Natural killer cell (primary cell): ENCODE results near the gene NDRG3. TPM values are rescaled to one million over a fixed set of nuclear protein-coding genes. Genes with fewer than 3 reads are reported as not detected.

Experiments
- ATAC-seq, 3 donors: fragments of 150-1000 bp in 2 of 3; fragments of 200-7000 bp in 1 of 3; cut with Tn5 transposase; 1 replicate in 1 of 3; 2 replicates in 2 of 3; pipeline ENCODE4 v1.10.0; 2021; ENCODE audit warnings: mild to moderate bottlenecking in 2 of 3, moderate library complexity in 2 of 3
- DNase-seq, 2 donors: peaks; one replicate each; pipeline versions ENCODE4 v3.0.0 to v3.0.0-alpha.2; 2013 to 2021; ENCODE audit warnings: mixed read lengths in 1 of 2
- H3K27ac ChIP-seq: one replicate; pipeline ENCODE4 v1.5.1; 2013; ENCODE audit warnings: mild to moderate bottlenecking, low read length
- H3K27me3 ChIP-seq: one replicate; pipeline ENCODE4 v1.6.1; 2013; ENCODE audit warnings: low read length; ENCODE audit not compliant: control insufficient read depth, insufficient read depth
- H3K36me3 ChIP-seq: one replicate; pipeline ENCODE4 v1.6.1; 2013; ENCODE audit warnings: low read length; ENCODE audit not compliant: control insufficient read depth, insufficient read depth
- H3K4me1 ChIP-seq: one replicate; pipeline ENCODE4 v1.6.1; 2013; ENCODE audit warnings: low read length; ENCODE audit not compliant: control insufficient read depth, insufficient read depth
- H3K4me3 ChIP-seq: one replicate; pipeline ENCODE4 v1.5.1; 2013; ENCODE audit warnings: low read length
- H3K9me3 ChIP-seq: one replicate; pipeline ENCODE4 v1.6.1; 2013; ENCODE audit warnings: low read length; ENCODE audit not compliant: control insufficient read depth, insufficient read depth
- H3K27ac Mint-ChIP-seq, 2 donors: one replicate each; pipeline ENCODE4 v1.8.0; 2022; ENCODE audit warnings: mild to moderate bottlenecking in 2 of 2, mixed read lengths in 2 of 2, moderate library complexity in 1 of 2
- H3K27me3 Mint-ChIP-seq, 2 donors: one replicate each; pipeline ENCODE4 v1.8.0; 2022; ENCODE audit warnings: low read depth in 2 of 2, mixed read lengths in 2 of 2
- H3K36me3 Mint-ChIP-seq: one replicate; pipeline ENCODE4 v1.8.0; 2022; ENCODE audit warnings: mixed read lengths
- H3K4me1 Mint-ChIP-seq, 2 donors: one replicate each; pipeline ENCODE4 v1.8.0; 2022; ENCODE audit warnings: mixed read lengths in 2 of 2
- H3K4me3 Mint-ChIP-seq: one replicate; pipeline ENCODE4 v1.8.0; 2022; ENCODE audit warnings: mild to moderate bottlenecking, moderate library complexity, mixed read lengths
- H3K9me3 Mint-ChIP-seq, 2 donors: one replicate each; pipeline ENCODE4 v1.8.0; 2022; ENCODE audit warnings: mixed read lengths in 2 of 2
- WGBS: methylation state at CpG from one replicate; pipeline ENCODE4 v1.1.7; 2013; ENCODE audit warnings: missing lambda C conversion rate; ENCODE audit not compliant: insufficient coverage; 5-methylcytosine and 5-hydroxymethylcytosine counted together
- intact Hi-C: fragments of 100-400 bp; cut with micrococcal nuclease; formaldehyde crosslinking; loops from one replicate; pipeline ENCODE4 v1.14.2; 2022
- total RNA-seq, 4 donors: library from RNA; stranded (reverse); fragments of 120-200 nt in 1 of 4; gene quantifications; one replicate each; pipeline versions ENCODE4 v1.2.3 to v1.2.4, GENCODE V29; 2013 to 2022
- TF ChIP-seq, protein P1 (sequence below): fragments of 200-600 bp; IDR thresholded peaks from one replicate; pipeline ENCODE4 v1.8.0; 2022; ENCODE audit warnings: antibody characterized with exemption

NDRG3 gene
- total RNA-seq, 3 donors from 2014 or later (not counting 1 experiment from before 2014, with no cell fraction given): 27.1 to 30.3 (median 28.3) TPM

- Histone ChIP-seq H3K4me3 (no peak overlapping the region), H3K4me1 (peaks cover 9% of the 10 kb centered on the region), H3K27ac (no peak overlapping the region), H3K36me3 (peaks cover 6% of the 10 kb centered on the region), H3K27me3 (no peaks in the 10 kb centered on the region), H3K9me3 (no peaks in the 10 kb centered on the region)
- no peak for DNase-seq
- Mint-ChIP-seq H3K4me3 (no peak overlapping the region), H3K4me1 (peaks cover 6% of the 10 kb centered on the region in 2 donors), H3K27me3 (no peaks in the 10 kb centered on the region), H3K36me3 (no peaks in the 10 kb centered on the region), H3K27ac (peak overlapping the region; percentile 79 to 81), H3K9me3 (no peaks in the 10 kb centered on the region)
- no CpG with 5 or more reads among the region's 1 CpG for WGBS
- TF ChIP-seq, protein P1, sequence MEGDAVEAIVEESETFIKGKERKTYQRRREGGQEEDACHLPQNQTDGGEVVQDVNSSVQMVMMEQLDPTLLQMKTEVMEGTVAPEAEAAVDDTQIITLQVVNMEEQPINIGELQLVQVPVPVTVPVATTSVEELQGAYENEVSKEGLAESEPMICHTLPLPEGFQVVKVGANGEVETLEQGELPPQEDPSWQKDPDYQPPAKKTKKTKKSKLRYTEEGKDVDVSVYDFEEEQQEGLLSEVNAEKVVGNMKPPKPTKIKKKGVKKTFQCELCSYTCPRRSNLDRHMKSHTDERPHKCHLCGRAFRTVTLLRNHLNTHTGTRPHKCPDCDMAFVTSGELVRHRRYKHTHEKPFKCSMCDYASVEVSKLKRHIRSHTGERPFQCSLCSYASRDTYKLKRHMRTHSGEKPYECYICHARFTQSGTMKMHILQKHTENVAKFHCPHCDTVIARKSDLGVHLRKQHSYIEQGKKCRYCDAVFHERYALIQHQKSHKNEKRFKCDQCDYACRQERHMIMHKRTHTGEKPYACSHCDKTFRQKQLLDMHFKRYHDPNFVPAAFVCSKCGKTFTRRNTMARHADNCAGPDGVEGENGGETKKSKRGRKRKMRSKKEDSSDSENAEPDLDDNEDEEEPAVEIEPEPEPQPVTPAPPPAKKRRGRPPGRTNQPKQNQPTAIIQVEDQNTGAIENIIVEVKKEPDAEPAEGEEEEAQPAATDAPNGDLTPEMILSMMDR: no peak
- intact Hi-C loops: no loop called here
- no peak for ATAC-seq
These were observed 12.4 kb upstream of the NDRG3 start for GRCh38 chr20:36758276-36758675.

DNA sequence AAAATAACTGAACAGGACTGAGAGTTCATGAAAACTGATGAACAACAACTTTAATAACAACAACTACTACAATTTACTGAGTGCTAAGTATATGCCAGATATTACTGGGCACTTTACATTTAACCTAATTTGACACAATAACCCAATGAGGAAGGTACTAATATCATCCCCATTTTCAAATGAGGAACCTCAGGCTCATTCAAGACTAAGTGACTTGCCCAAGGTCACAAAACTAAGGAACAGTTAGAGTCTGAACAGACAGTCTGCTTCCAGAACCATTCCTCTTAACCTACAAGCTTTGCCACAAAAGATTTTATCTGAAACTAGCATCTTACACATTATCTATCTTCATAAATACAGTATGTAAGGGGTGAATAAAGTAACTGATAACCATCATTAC lies 10.6 kb upstream of the NDRG3 start:
- H3K4me3 ChIP-seq: no peak overlapping the region
- Mint-ChIP-seq H3K9me3 (no peaks in the 10 kb centered on the region), H3K4me1 (peaks cover 6% of the 10 kb centered on the region in 2 donors), H3K36me3 (no peaks in the 10 kb centered on the region), H3K4me3 (no peak overlapping the region), H3K27ac (no peak overlapping the region), H3K27me3 (no peaks in the 10 kb centered on the region)
- DNase-seq: no peak
- intact Hi-C loops: no loop called here
- no peaks in the 10 kb centered on the region for H3K27me3 ChIP-seq
- H3K4me1 ChIP-seq: peaks cover 9% of the 10 kb centered on the region
- ATAC-seq: no peak
- peaks cover 13% of the 10 kb centered on the region for H3K36me3 ChIP-seq
- no peak overlapping the region for H3K27ac ChIP-seq
- no peaks in the 10 kb centered on the region for H3K9me3 ChIP-seq
- TF ChIP-seq, protein P1: no peak

- WGBS: 34% methylated on average over 2 of the region's 2 CpGs
- intact Hi-C loops: loop anchor here (1.0 kb wide), 2 partner anchors 142 to 198 kb away; no protein-coding TSS in a partner anchor
- Mint-ChIP-seq H3K27me3 (no peaks in the 10 kb centered on the region), H3K4me1 (peaks cover 6% of the 10 kb centered on the region in 2 donors), H3K4me3 (no peak overlapping the region), H3K27ac (no peak overlapping the region), H3K9me3 (no peaks in the 10 kb centered on the region), H3K36me3 (no peaks in the 10 kb centered on the region)
- peaks cover 9% of the 10 kb centered on the region for H3K4me1 ChIP-seq
- ATAC-seq (peak; percentile 77 to 92 (median 84)), DNase-seq (peak in 1 of 2 donors; percentile 77)
- no peaks in the 10 kb centered on the region for H3K9me3 ChIP-seq
- H3K36me3 ChIP-seq: peaks cover 13% of the 10 kb centered on the region
- H3K4me3 ChIP-seq: no peak overlapping the region
- TF ChIP-seq, protein P1: peak; percentile 67
- no peak overlapping the region for H3K27ac ChIP-seq
- H3K27me3 ChIP-seq: no peaks in the 10 kb centered on the region
These were observed 8.8 kb upstream of the NDRG3 start for GRCh38 chr20:36754656-36755222.

GRCh38 chr20:36752582-36752981 lies 6.7 kb upstream of the NDRG3 start:
- no peaks in the 10 kb centered on the region for H3K27me3 ChIP-seq
- Mint-ChIP-seq H3K4me3 (no peak overlapping the region), H3K36me3 (no peaks in the 10 kb centered on the region), H3K27ac (no peak overlapping the region), H3K9me3 (no peaks in the 10 kb centered on the region), H3K4me1 (peaks cover 3 to 4% of the 10 kb centered on the region in 2 donors), H3K27me3 (no peaks in the 10 kb centered on the region)
- H3K4me1 ChIP-seq: peaks cover 8% of the 10 kb centered on the region
- TF ChIP-seq, protein P1: no peak
- no peak for DNase-seq
- no peak for ATAC-seq
- H3K36me3 ChIP-seq: peaks cover 12% of the 10 kb centered on the region
- 97% methylated on average over 5 of the region's 5 CpGs for WGBS
- H3K27ac ChIP-seq: no peak overlapping the region
- no peak overlapping the region for H3K4me3 ChIP-seq
- intact Hi-C loops: no loop called here
- no peaks in the 10 kb centered on the region for H3K9me3 ChIP-seq
